CD8-positive, alpha-beta memory T cell (primary cell): ENCODE data around the gene KDM2B. TPM values are rescaled to one million over a fixed set of nuclear protein-coding genes. Genes with fewer than 3 reads are reported as not detected.

Experiments
- CTCF ChIA-PET: fragments of 350-600 bp; sonication (Branson Sonifier 250); formaldehyde crosslinking; loops from one replicate; lab custom pipeline; 2021; ENCODE audit warnings: antibody characterized with exemption; lab: Charles Lee
- POLR2A ChIA-PET: fragments of 350-600 bp; sonication (Branson Sonifier 250); formaldehyde crosslinking; loops from one replicate; lab custom pipeline; 2021; ENCODE audit warnings: antibody characterized with exemption; lab: Charles Lee
- DNase-seq, 5 donors: peaks; one replicate each; pipeline versions ENCODE4 v3.0.0 to v3.0.0-alpha.2; 2020 to 2022; ENCODE audit warnings: mixed read lengths in 1 of 5
- H3K27ac ChIP-seq: one replicate; pipeline ENCODE4 v1.7.0; 2013; ENCODE audit warnings: low read depth, mild to moderate bottlenecking, low read length, moderate library complexity
- H3K27me3 ChIP-seq: 2 replicates; pipeline ENCODE4 v1.7.0; 2013; ENCODE audit warnings: low read length, mild to moderate bottlenecking; ENCODE audit not compliant: insufficient read depth, poor library complexity, severe bottlenecking
- H3K36me3 ChIP-seq: 2 replicates; pipeline ENCODE4 v1.7.0; 2013; ENCODE audit warnings: mild to moderate bottlenecking, low read length, moderate library complexity; ENCODE audit not compliant: insufficient read depth
- H3K4me1 ChIP-seq: 2 replicates; pipeline ENCODE4 v1.7.0; 2013; ENCODE audit warnings: mild to moderate bottlenecking, low read length, moderate library complexity; ENCODE audit not compliant: insufficient read depth
- H3K4me3 ChIP-seq: 2 replicates; pipeline ENCODE4 v1.7.0; 2013; ENCODE audit warnings: mild to moderate bottlenecking, low read length
- H3K9me3 ChIP-seq: 2 replicates; pipeline ENCODE4 v1.7.0; 2013; ENCODE audit warnings: mild to moderate bottlenecking, low read length
- H3K27ac Mint-ChIP-seq, 8 donors: one replicate each; pipeline ENCODE4 v1.8.0; 2020 to 2021; ENCODE audit warnings: mixed read lengths in 8 of 8, mild to moderate bottlenecking in 6 of 8, inconsistent platforms in 3 of 8, moderate library complexity in 3 of 8
- H3K27me3 Mint-ChIP-seq, 2 donors: one replicate each; pipeline ENCODE4 v1.8.0; 2020 to 2021; ENCODE audit warnings: mixed read lengths in 2 of 2, mild to moderate bottlenecking in 1 of 2, moderate library complexity in 1 of 2
- H3K36me3 Mint-ChIP-seq, 3 donors: one replicate each; pipeline ENCODE4 v1.8.0; 2020 to 2021; ENCODE audit warnings: mixed read lengths in 3 of 3, inconsistent platforms in 1 of 3, mild to moderate bottlenecking in 1 of 3
- H3K4me1 Mint-ChIP-seq, 3 donors: one replicate each; pipeline ENCODE4 v1.8.0; 2020 to 2021; ENCODE audit warnings: mixed read lengths in 3 of 3, inconsistent platforms in 1 of 3, mild to moderate bottlenecking in 1 of 3
- H3K4me3 Mint-ChIP-seq, 7 donors: one replicate each; pipeline ENCODE4 v1.8.0; 2020 to 2021; ENCODE audit warnings: mixed read lengths in 7 of 7, mild to moderate bottlenecking in 6 of 7, moderate library complexity in 4 of 7, inconsistent platforms in 2 of 7
- H3K9me3 Mint-ChIP-seq, 5 donors: one replicate each; pipeline ENCODE4 v1.8.0; 2020 to 2022; ENCODE audit warnings: mixed read lengths in 5 of 5, mild to moderate bottlenecking in 3 of 5, moderate library complexity in 2 of 5, inconsistent platforms in 1 of 5
- polyA plus RNA-seq: library from polyadenylated mRNA; unstranded; fragments of 300-500 nt; fragmentation: Illumina TruSeq; gene quantifications from one replicate; pipeline ENCODE4 v1.2.3, GENCODE V29; 2021
- total RNA-seq, 2 experiments: library from RNA; stranded (reverse); gene quantifications; one replicate each; pipeline ENCODE4 v1.2.3, GENCODE V29; 2021

KDM2B gene
- total and polyA plus RNA-seq, 3 experiments from 2014 or later, result 18.3 to 64.0 (median 63.2) TPM

GRCh38 chr12:121466794-121467637, 113.8 kb downstream of the KDM2B start:
- Mint-ChIP-seq H3K36me3 (peaks cover 0 to 7% (median 0%) of the 10 kb centered on the region in 3 donors), H3K27me3 (no peaks in the 10 kb centered on the region), H3K4me3 (peak overlapping the region in 4 of 7 donors; percentile 10 to 45 (median 28)), H3K4me1 (peaks cover 18 to 45% (median 26%) of the 10 kb centered on the region in 3 donors), H3K9me3 (no peaks in the 10 kb centered on the region), H3K27ac (peak overlapping the region in 2 of 8 donors; percentile 41 to 65)
- ChIA-PET CTCF (interaction anchor here (1.0 to 3.0 kb wide), 3 partner anchors 12 to 28 kb away, joined by 3 to 17 read pairs (median 7); no protein-coding TSS in a partner anchor), POLR2A (interaction anchor here (1.0 kb wide), 1 partner anchor 13 kb away, joined by 3 read pairs; no protein-coding TSS in a partner anchor)
- Histone ChIP-seq H3K4me3 (no peak overlapping the region), H3K27me3 (no peaks in the 10 kb centered on the region), H3K36me3 (no peaks in the 10 kb centered on the region), H3K27ac (no peak overlapping the region), H3K4me1 (peaks cover 33% of the 10 kb centered on the region), H3K9me3 (no peaks in the 10 kb centered on the region)
- DNase-seq, result peak; percentile 83 to 91 (median 87)

GRCh38 chr12:121465921-121466793, 114.7 kb downstream of the KDM2B start:
- Mint-ChIP-seq H3K27ac (peak overlapping the region; percentile 89 to 98 (median 96)), H3K4me1 (peaks cover 25 to 51% (median 31%) of the 10 kb centered on the region in 3 donors), H3K36me3 (peaks cover 0 to 8% (median 4%) of the 10 kb centered on the region in 3 donors), H3K9me3 (no peaks in the 10 kb centered on the region), H3K27me3 (no peaks in the 10 kb centered on the region), H3K4me3 (peak overlapping the region; percentile 90 to 98 (median 94))
- ChIA-PET CTCF (interaction anchor here (0.9 kb wide), 1 partner anchor 11 kb away, joined by 3 read pairs; no protein-coding TSS in a partner anchor), POLR2A (no interaction called here)
- Histone ChIP-seq H3K27me3 (no peaks in the 10 kb centered on the region), H3K4me1 (peaks cover 33% of the 10 kb centered on the region), H3K27ac (peak overlapping the region; percentile 43), H3K36me3 (no peaks in the 10 kb centered on the region), H3K4me3 (peak overlapping the region; percentile 81), H3K9me3 (no peaks in the 10 kb centered on the region)
- peak; percentile 31 to 65 (median 50) for DNase-seq

GRCh38 chr12:121464331-121464730, 116.5 kb downstream of the KDM2B start:
- H3K4me3 ChIP-seq, result no peak overlapping the region
- H3K27ac ChIP-seq, result no peak overlapping the region
- H3K4me1 ChIP-seq, result peaks cover 33% of the 10 kb centered on the region
- DNase-seq, result no peak
- peak overlapping the region in 3 of 7 donors; percentile 25 to 61 (median 56) for H3K4me3 Mint-ChIP-seq
- H3K36me3 Mint-ChIP-seq, result peaks cover 0 to 13% (median 5%) of the 10 kb centered on the region in 3 donors
- CTCF ChIA-PET, result interaction anchor here (2.7 kb wide), 1 partner anchor 15 kb away, joined by 11 read pairs; no protein-coding TSS in a partner anchor
- H3K27me3 ChIP-seq, result no peaks in the 10 kb centered on the region
- peak overlapping the region in 1 of 8 donors; percentile 97 for H3K27ac Mint-ChIP-seq
- POLR2A ChIA-PET, result interaction anchor here (1.3 kb wide), 1 partner anchor 64 kb away, joined by 3 read pairs; the partner anchor contains the start of gene RNF34
- H3K4me1 Mint-ChIP-seq, result peaks cover 34 to 61% (median 42%) of the 10 kb centered on the region in 3 donors
- no peaks in the 10 kb centered on the region for H3K27me3 Mint-ChIP-seq
- no peaks in the 10 kb centered on the region for H3K9me3 ChIP-seq
- H3K36me3 ChIP-seq, result no peaks in the 10 kb centered on the region
- no peaks in the 10 kb centered on the region for H3K9me3 Mint-ChIP-seq

- Mint-ChIP-seq H3K4me1 (peaks cover 37 to 76% (median 50%) of the 10 kb centered on the region in 3 donors), H3K27me3 (no peaks in the 10 kb centered on the region), H3K27ac (peak overlapping the region in 3 of 8 donors; percentile 15 to 62 (median 44)), H3K9me3 (no peaks in the 10 kb centered on the region), H3K36me3 (peaks cover 0 to 19% (median 7%) of the 10 kb centered on the region in 3 donors), H3K4me3 (peak overlapping the region in 1 of 7 donors; percentile 25)
- H3K4me3 ChIP-seq, result no peak overlapping the region
- POLR2A ChIA-PET, result no interaction called here
- CTCF ChIA-PET, result interaction anchor here (1.3 kb wide), 1 partner anchor 18 kb away, joined by 4 read pairs; no protein-coding TSS in a partner anchor
- H3K4me1 ChIP-seq, result peaks cover 21% of the 10 kb centered on the region
- H3K36me3 ChIP-seq, result no peaks in the 10 kb centered on the region
- H3K9me3 ChIP-seq, result no peaks in the 10 kb centered on the region
- DNase-seq, result no peak
- no peaks in the 10 kb centered on the region for H3K27me3 ChIP-seq
- no peak overlapping the region for H3K27ac ChIP-seq
Measured at GRCh38 chr12:121461048-121461447, 119.8 kb downstream of the KDM2B start.

- H3K36me3 Mint-ChIP-seq, result peaks cover 0 to 42% (median 7%) of the 10 kb centered on the region in 3 donors
- POLR2A ChIA-PET, result no interaction called here
- Histone ChIP-seq H3K9me3 (no peaks in the 10 kb centered on the region), H3K4me3 (no peak overlapping the region), H3K27me3 (no peaks in the 10 kb centered on the region), H3K36me3 (no peaks in the 10 kb centered on the region), H3K27ac (no peak overlapping the region), H3K4me1 (peaks cover 8% of the 10 kb centered on the region)
- peaks cover 37 to 77% (median 47%) of the 10 kb centered on the region in 3 donors for H3K4me1 Mint-ChIP-seq
- no peak overlapping the region for H3K27ac Mint-ChIP-seq
- H3K9me3 Mint-ChIP-seq, result no peaks in the 10 kb centered on the region
- no peak overlapping the region for H3K4me3 Mint-ChIP-seq
- CTCF ChIA-PET, result interaction anchor here (0.8 kb wide), 1 partner anchor 9 kb away, joined by 3 read pairs; no protein-coding TSS in a partner anchor
- no peak for DNase-seq
- H3K27me3 Mint-ChIP-seq, result peaks cover 0 to 5% of the 10 kb centered on the region in 2 donors
Measured at GRCh38 chr12:121456551-121456950, 124.3 kb downstream of the KDM2B start.

GRCh38 chr12:121455766-121456420, 124.9 kb downstream of the KDM2B start:
- Mint-ChIP-seq H3K4me1 (peaks cover 31 to 76% (median 46%) of the 10 kb centered on the region in 3 donors), H3K27ac (peak overlapping the region in 4 of 8 donors; percentile 41 to 68 (median 60)), H3K36me3 (peaks cover 0 to 46% (median 7%) of the 10 kb centered on the region in 3 donors), H3K27me3 (peaks cover 0 to 5% of the 10 kb centered on the region in 2 donors), H3K9me3 (no peaks in the 10 kb centered on the region), H3K4me3 (no peak overlapping the region)
- Histone ChIP-seq H3K27me3 (no peaks in the 10 kb centered on the region), H3K4me3 (no peak overlapping the region), H3K36me3 (no peaks in the 10 kb centered on the region), H3K27ac (no peak overlapping the region), H3K4me1 (peaks cover 8% of the 10 kb centered on the region), H3K9me3 (no peaks in the 10 kb centered on the region)
- no peak for DNase-seq
- CTCF ChIA-PET, result interaction anchor here (1.2 to 1.3 kb wide), 2 partner anchors 13 to 338 kb away, joined by 4 to 5 read pairs; partner anchors contain the start of gene RHOF
- POLR2A ChIA-PET, result no interaction called here

- Mint-ChIP-seq H3K27ac (peak overlapping the region in 5 of 8 donors; percentile 9 to 92 (median 57)), H3K4me1 (peaks cover 26 to 67% (median 38%) of the 10 kb centered on the region in 3 donors), H3K36me3 (peaks cover 0 to 47% (median 7%) of the 10 kb centered on the region in 3 donors), H3K9me3 (no peaks in the 10 kb centered on the region), H3K4me3 (no peak overlapping the region), H3K27me3 (peaks cover 0 to 5% of the 10 kb centered on the region in 2 donors)
- H3K9me3 ChIP-seq, result no peaks in the 10 kb centered on the region
- H3K36me3 ChIP-seq, result no peaks in the 10 kb centered on the region
- peaks cover 8% of the 10 kb centered on the region for H3K4me1 ChIP-seq
- POLR2A ChIA-PET, result no interaction called here
- no peak overlapping the region for H3K4me3 ChIP-seq
- DNase-seq, result no peak
- H3K27ac ChIP-seq, result no peak overlapping the region
- H3K27me3 ChIP-seq, result no peaks in the 10 kb centered on the region
- CTCF ChIA-PET, result interaction anchor here (1.0 to 1.4 kb wide), 4 partner anchors 12 to 339 kb away, joined by 3 to 5 read pairs (median 4); partner anchors contain the start of gene RHOF
Measured at GRCh38 chr12:121454921-121455320, 125.9 kb downstream of the KDM2B start.
